A549 (cell line): ENCODE data around the gene SIGLEC1. TPM values are rescaled to one million over a fixed set of nuclear protein-coding genes. Genes with fewer than 3 reads are reported as not detected.

Experiments used
- ATAC-seq, 2 experiments: fragments of 200-7000 bp in 1 of 2; fragments of >200 bp in 1 of 2; cut with Nextera tagmentation in 1 of 2; cut with Tn5 transposase in 1 of 2; 3 replicates each; pipeline versions ENCODE4 v1.8.0 to v1.9.1; 2018 to 2020; ENCODE audit warnings: mild to moderate bottlenecking in 1 of 2, moderate library complexity in 1 of 2
- CTCF ChIA-PET: fragments of 300-600 bp; sonication (Branson Sonifier 250); formaldehyde crosslinking; extraction: SDS; loops from one replicate; lab custom pipeline; 2021; ENCODE audit warnings: antibody characterized with exemption, inconsistent platforms; lab: Yijun Ruan, JAX
- POLR2A ChIA-PET: fragments of 350-600 bp; formaldehyde crosslinking; extraction: SDS; loops from one replicate; lab custom pipeline; 2021; ENCODE audit warnings: antibody characterized with exemption, inconsistent platforms; lab: Yijun Ruan, JAX
- DNase-seq, 2 experiments: peaks; one replicate each; pipeline versions ENCODE4 v3.0.0 to v3.0.0-alpha.2; 2011 to 2016; ENCODE audit warnings: low read depth in 1 of 2, low spot score in 1 of 2
- FAIRE-seq: peaks from 2 replicates; lab custom pipeline; 2011; peaks lifted over from hg19 to GRCh38; lab: Jason Lieb, UNC
- H3K27ac ChIP-seq, 2 experiments: fragments of >200 bp; sonication (Bioruptor Twin); formaldehyde crosslinking; 3 replicates each; pipeline ENCODE4 v1.5.1; 2016 to 2017
- H3K4me1 ChIP-seq: fragments of >200 bp; sonication (Bioruptor Twin); formaldehyde crosslinking; 3 replicates; pipeline ENCODE4 v1.6.1; 2016
- H3K4me2 ChIP-seq: fragments of >200 bp; sonication (Bioruptor Twin); formaldehyde crosslinking; 3 replicates; pipeline ENCODE4 v1.6.1; 2016
- H3K4me3 ChIP-seq: fragments of >200 bp; sonication (Bioruptor Twin); formaldehyde crosslinking; 3 replicates; pipeline ENCODE4 v1.5.1; 2016
- H3K9me3 ChIP-seq: fragments of >200 bp; sonication (Bioruptor Twin); formaldehyde crosslinking; 3 replicates; pipeline ENCODE4 v1.6.1; 2016
- ATOH8 ChIP-seq: fragments of 250-450 bp; sonication (Bioruptor Pico); IDR thresholded peaks from 2 replicates; pipeline ENCODE4 v1.5.0; 2020; ENCODE audit warnings: low read depth, mild to moderate bottlenecking, moderate library complexity
- CBX8 ChIP-seq: fragments of 200-600 bp; sonication (generic); IDR thresholded peaks from 2 replicates; pipeline ENCODE4 v1.6.1; 2016
- CHD2 ChIP-seq: fragments of 150-350 bp; IDR thresholded peaks from 2 replicates; pipeline ENCODE4 v1.6.1; 2014; ENCODE audit warnings: low read length; ENCODE audit not compliant: partially characterized antibody
- EP300 ChIP-seq, 2 experiments: fragments of >200 bp; sonication (Bioruptor Twin); formaldehyde crosslinking; IDR thresholded peaks; 2 replicates in 1 of 2; 3 replicates in 1 of 2; pipeline ENCODE4 v1.6.1; 2016 to 2017
- FOXS1 ChIP-seq: fragments of 250-450 bp; sonication (Bioruptor Pico); IDR thresholded peaks from 2 replicates; pipeline ENCODE4 v1.5.0; 2020; ENCODE audit warnings: mild to moderate bottlenecking, moderate library complexity
- HDAC2 ChIP-seq: fragments of 200-600 bp; sonication (generic); IDR thresholded peaks from 2 replicates; pipeline ENCODE4 v1.6.1; 2016
- HES2 ChIP-seq: fragments of >200 bp; sonication (Bioruptor Twin); formaldehyde crosslinking; IDR thresholded peaks from 2 replicates; pipeline ENCODE4 v1.6.1; 2016
- HEYL ChIP-seq: fragments of 250-450 bp; sonication (Bioruptor Pico); IDR thresholded peaks from 2 replicates; pipeline ENCODE4 v1.8.0; 2021; ENCODE audit warnings: mild to moderate bottlenecking, moderate library complexity
- NPAS2 ChIP-seq: fragments of 250-450 bp; sonication (Bioruptor Pico); IDR thresholded peaks from 2 replicates; pipeline ENCODE4 v1.8.0; 2022; ENCODE audit warnings: mild to moderate bottlenecking, moderate library complexity, borderline replicate concordance
- SMC3 ChIP-seq: fragments of >200 bp; sonication (Bioruptor Twin); formaldehyde crosslinking; IDR thresholded peaks from 3 replicates; pipeline ENCODE4 v1.6.1; 2018; ENCODE audit warnings: inconsistent platforms
- ZC3H11A ChIP-seq: fragments of 450-650 bp; IDR thresholded peaks from 2 replicates; pipeline ENCODE4 v1.6.1; 2014; ENCODE audit warnings: antibody characterized with exemption, mild to moderate bottlenecking
- ZNF302 ChIP-seq: fragments of 250-450 bp; sonication (Bioruptor Pico); IDR thresholded peaks from 2 replicates; pipeline ENCODE4 v1.9.0; 2021; ENCODE audit warnings: inconsistent platforms, mild to moderate bottlenecking, moderate library complexity
- WGBS: methylation state at CpG from one replicate; pipeline ENCODE4 v1.1.6; 2017; ENCODE audit errors: missing lambda C conversion rate; 5-methylcytosine and 5-hydroxymethylcytosine counted together
- polyA plus RNA-seq, 4 experiments: library from polyadenylated mRNA; depleted of rRNA in 3 of 4; stranded (reverse); fragments of >200 nt; fragmentation: RNase III in 1 of 4; extraction: RNeasy Plus Mini Kit Qiagen cat#74134 plus additional on column Dnase treatment in 1 of 4; gene quantifications; 2 replicates in 3 of 4; 3 replicates in 1 of 4; pipeline ENCODE4 v1.2.3, GENCODE V29; 2011 to 2017
- TF ChIP-seq, protein P1 (sequence below): fragments of 250-450 bp; sonication (Bioruptor Pico); IDR thresholded peaks from 2 replicates; pipeline ENCODE4 v1.5.0; 2021; ENCODE audit warnings: mild to moderate bottlenecking, moderate library complexity, borderline replicate concordance
- TF ChIP-seq, protein P2 (sequence below): fragments of 150-350 bp; IDR thresholded peaks from 2 replicates; pipeline ENCODE4 v1.6.1; 2014; ENCODE audit warnings: low read depth, mild to moderate bottlenecking, low read length
- TF ChIP-seq, protein P3 (sequence below): fragments of >200 bp; sonication (Bioruptor Twin); formaldehyde crosslinking; IDR thresholded peaks from 3 replicates; pipeline ENCODE4 v1.6.1; 2016

Gene SIGLEC1
- polyA plus RNA-seq, 2 of the 4 experiments (the other 2 are of a cell fraction): 0.01 TPM; not detected in 1

DNA sequence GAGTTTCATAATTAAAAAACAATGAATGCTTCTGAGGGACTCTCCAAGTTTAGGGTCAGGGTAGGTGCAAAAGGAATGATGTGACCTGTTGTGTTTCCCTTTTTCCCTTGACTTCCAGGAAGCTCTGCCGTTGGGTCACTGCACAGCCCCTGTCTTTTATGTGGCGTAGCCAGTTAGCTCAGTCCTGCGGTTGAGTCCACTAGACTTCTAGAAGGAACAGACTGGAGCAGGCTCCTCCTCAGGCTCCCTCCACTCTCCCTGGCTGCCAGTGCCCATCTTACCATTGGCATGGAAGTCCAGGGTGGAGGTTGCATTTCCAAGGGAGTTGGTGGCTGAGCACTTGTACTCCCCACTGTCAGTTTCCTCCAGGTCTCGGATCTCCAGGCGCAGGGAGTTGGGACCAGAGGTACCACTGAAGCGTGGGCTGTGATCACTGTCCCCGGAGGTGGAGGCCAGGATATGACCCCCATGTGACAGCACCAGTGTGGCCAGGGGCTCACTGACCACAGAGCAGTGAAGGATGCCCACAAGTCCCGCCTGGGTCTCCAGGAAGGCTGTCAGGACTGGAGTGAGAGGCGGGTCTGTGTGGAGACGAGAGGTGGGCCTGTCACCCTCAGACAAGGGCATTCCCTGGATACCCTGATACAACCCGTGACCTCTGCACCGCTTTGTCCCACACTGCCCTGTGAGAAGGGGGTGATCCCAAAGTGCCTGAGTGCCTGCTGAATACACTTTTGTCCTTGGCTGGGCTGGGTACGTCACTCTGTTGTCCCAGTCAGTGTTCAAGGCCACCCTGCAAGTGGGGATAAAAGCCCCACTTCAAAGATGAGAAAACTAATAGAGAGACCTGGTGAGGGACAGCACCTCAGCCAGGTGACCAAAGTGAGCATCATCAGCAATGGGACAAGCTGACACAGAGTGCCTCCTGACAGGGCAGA lies 11.1 kb downstream of the SIGLEC1 start (continued):
- TF ChIP-seq, protein P1, sequence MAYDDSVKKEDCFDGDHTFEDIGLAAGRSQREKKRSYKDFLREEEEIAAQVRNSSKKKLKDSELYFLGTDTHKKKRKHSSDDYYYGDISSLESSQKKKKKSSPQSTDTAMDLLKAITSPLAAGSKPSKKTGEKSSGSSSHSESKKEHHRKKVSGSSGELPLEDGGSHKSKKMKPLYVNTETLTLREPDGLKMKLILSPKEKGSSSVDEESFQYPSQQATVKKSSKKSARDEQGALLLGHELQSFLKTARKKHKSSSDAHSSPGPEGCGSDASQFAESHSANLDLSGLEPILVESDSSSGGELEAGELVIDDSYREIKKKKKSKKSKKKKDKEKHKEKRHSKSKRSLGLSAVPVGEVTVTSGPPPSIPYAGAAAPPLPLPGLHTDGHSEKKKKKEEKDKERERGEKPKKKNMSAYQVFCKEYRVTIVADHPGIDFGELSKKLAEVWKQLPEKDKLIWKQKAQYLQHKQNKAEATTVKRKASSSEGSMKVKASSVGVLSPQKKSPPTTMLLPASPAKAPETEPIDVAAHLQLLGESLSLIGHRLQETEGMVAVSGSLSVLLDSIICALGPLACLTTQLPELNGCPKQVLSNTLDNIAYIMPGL (CRISPR knock-in tag): no peak
- TF ChIP-seq, protein P2, sequence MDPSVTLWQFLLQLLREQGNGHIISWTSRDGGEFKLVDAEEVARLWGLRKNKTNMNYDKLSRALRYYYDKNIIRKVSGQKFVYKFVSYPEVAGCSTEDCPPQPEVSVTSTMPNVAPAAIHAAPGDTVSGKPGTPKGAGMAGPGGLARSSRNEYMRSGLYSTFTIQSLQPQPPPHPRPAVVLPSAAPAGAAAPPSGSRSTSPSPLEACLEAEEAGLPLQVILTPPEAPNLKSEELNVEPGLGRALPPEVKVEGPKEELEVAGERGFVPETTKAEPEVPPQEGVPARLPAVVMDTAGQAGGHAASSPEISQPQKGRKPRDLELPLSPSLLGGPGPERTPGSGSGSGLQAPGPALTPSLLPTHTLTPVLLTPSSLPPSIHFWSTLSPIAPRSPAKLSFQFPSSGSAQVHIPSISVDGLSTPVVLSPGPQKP: no peak
- no peak for TF ChIP-seq CHD2

- no peak for TF ChIP-seq CBX8
- TF ChIP-seq FOXS1 (CRISPR knock-in tag): no peak
- TF ChIP-seq HDAC2: no peak
- TF ChIP-seq, protein P3, sequence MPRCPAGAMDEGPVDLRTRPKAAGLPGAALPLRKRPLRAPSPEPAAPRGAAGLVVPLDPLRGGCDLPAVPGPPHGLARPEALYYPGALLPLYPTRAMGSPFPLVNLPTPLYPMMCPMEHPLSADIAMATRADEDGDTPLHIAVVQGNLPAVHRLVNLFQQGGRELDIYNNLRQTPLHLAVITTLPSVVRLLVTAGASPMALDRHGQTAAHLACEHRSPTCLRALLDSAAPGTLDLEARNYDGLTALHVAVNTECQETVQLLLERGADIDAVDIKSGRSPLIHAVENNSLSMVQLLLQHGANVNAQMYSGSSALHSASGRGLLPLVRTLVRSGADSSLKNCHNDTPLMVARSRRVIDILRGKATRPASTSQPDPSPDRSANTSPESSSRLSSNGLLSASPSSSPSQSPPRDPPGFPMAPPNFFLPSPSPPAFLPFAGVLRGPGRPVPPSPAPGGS: no peak
- TF ChIP-seq, all 56 proteins: peak for 0
- Histone ChIP-seq H3K4me3 (no peak overlapping the region), H3K4me2 (no peak overlapping the region), H3K27ac (no peak overlapping the region), H3K9me3 (0 out of 3 replicates have a peak, but pooled peaks cover 2% of the 10 kb centered on the region), H3K4me1 (no peaks in the 10 kb centered on the region)
- CTCF ChIA-PET: interaction anchor here (0.8 to 61.5 kb wide), 4 partner anchors 11 to 377 kb away, joined by 3 to 2233 read pairs (median 98); partner anchors contain the start of genes ADAM33, ADISSP, HSPA12B and SIGLEC1
- POLR2A ChIA-PET: no interaction called here
- 62% methylated on average over 16 of the region's 16 CpGs for WGBS
- DNase-seq (no peak), ATAC-seq (0 out of 6 replicates have a peak, but pooled peaks of 1 of the 2 experiments have one; percentile 5), FAIRE-seq (no peak)
Observed at GRCh38 chr20:3699037-3699436, 13.4 kb downstream of the SIGLEC1 start.

- FAIRE-seq: no peak
- POLR2A ChIA-PET: no interaction called here
- no peak overlapping the region for H3K4me2 ChIP-seq
- ATAC-seq: peak; percentile 9 to 11; a peak in 2 of 6 replicates
- 0 out of 3 replicates have a peak, but pooled peaks cover 2% of the 10 kb centered on the region for H3K9me3 ChIP-seq
- H3K4me3 ChIP-seq: no peak overlapping the region
- TF ChIP-seq HEYL (CRISPR knock-in tag) (no peak), FOXS1 (CRISPR knock-in tag) (no peak), SMC3 (no peak), NPAS2 (CRISPR knock-in tag) (no peak), HES2 (no peak), EP300 (IDR thresholded peaks at IDR 0.05) (no peak), ZC3H11A (no peak), ZNF302 (CRISPR knock-in tag) (no peak), ATOH8 (no peak)
- TF ChIP-seq, protein P1 (CRISPR knock-in tag): no peak
- TF ChIP-seq, protein P2: no peak
- TF ChIP-seq, all 56 proteins: peak for 0
- Histone ChIP-seq H3K4me1 (no peaks in the 10 kb centered on the region), H3K27ac (no peak overlapping the region)
- CTCF ChIA-PET: interaction anchor here (2.1 to 61.5 kb wide), 3 partner anchors 11 to 39 kb away, joined by 9 to 2233 read pairs (median 187); partner anchors contain the start of genes ADAM33, ADISSP, HSPA12B and SIGLEC1
- DNase-seq: no peak
- WGBS: 84% methylated on average over 6 of the region's 6 CpGs
Observed at GRCh38 chr20:3698591-3699001, 13.8 kb downstream of the SIGLEC1 start.
